GM21786 (cell line): Measurements from ENCODE around the gene ATP6V1G3.
"Not testable (repeated sequence)": the region's sequence is repeated elsewhere in the genome, so short reads cannot be mapped to it uniquely, and the experiment has no call there.

Experiments used
- ATAC-seq: cut with Tn5 transposase; IDR thresholded peaks from one replicate; pipeline ENCODE4 v1.9.1; 2021; ENCODE audit not compliant: unreplicated experiment

The ATP6V1G3 gene

DNA sequence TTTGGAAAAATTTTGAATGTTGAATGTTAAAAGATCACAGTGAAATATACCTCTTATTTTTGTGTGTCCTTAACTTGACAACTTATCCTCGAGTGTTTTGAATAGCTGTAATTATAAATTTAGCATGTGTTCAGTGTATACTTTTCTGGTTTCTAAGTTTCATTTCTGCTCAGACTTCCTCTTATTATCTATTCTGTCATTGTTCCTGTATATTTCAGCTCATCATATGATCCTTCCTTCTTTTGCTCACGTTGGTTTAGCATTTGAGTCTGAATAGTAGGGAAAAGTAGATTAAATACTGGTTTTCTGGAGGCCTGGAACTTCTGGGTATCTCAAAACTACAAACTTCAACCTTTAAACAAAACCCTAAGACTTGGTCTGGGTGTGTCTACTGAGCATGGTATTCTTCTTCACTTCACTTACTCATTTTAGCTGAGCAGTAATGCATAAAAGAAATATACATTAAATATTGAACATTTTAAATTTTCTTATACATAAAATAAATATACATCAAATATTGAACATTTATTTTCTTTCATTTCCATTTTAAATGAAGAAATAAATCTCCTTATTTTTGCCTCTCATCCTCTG, 3.3 kb upstream of the ATP6V1G3 start:
- ATAC-seq = peak; percentile 88

DNA sequence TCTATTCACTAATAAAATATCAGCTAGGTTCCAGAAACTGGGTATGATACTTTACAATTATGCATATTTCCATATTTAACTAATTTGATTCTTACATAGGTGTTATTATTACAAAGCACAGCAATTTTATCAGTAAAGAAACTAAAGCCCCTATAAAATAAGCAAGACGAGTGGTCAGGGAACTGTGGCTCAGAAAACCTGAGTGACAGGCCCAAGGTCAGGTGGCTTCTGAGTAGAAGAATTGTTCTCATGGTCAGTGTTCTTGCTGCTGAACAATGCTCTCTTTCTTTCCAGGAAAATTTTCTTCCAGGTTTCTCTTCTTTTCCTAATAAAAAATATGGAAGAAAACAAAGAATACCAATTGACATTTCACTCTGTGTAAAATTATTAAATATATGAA, 2.2 kb upstream of the ATP6V1G3 start:
- ATAC-seq = no peak

DNA sequence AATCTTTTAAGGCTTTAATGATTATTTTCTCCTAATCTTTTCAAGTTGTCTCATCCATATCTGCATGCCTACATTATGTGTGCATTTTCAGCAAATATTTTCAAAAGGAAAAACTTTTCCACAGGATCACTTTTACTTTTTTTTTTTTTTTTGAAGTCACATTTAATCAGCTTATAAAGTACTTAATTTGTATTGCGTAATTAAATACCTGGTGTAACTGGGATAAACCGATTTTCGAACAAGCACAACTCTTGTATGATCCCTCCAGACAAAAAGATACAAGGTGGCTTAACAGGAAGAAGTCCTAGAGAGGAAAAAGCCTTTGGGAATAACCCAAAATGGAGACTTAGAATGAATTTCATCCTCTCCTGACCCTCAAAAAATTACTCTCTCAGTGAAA, 1.3 kb upstream of the ATP6V1G3 start:
- no peak for ATAC-seq

DNA sequence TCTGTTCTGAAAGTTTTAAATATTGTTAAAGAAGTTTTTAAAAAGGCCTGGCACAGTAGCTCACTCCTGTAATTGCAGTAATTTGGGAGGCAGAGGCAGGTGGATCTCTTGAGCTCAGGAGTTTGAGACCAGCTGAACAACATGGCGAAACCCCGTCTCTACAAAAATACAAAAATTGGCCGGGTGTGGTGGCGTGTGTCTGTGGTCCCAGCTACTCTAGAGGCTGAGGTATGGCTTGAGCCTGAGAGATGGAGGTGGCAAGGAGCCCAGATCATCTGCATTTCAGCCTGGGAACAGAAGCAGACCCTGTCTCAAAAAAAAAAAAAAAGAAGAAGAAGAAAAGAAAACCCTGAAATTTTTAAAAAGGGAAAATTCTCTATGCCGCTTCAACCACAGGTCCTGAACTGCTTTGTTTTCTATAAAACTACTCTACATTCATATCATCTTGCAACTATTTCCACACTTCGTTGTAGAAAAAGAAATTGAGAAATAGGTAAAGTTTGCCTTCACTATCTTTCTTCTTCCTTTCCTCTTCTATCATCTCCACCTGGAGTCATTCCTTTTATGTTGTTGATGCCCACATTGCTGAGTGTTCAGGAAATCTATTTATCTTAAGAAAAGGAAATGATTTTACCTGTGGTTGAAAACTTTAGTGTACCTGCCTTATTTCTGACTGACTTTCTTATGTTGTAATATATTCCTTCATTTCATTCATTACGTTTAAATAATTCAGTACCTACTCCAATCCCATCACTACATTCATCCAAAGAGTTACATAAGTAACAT, 1.7 kb downstream of the ATP6V1G3 start:
- ATAC-seq = no peak

DNA sequence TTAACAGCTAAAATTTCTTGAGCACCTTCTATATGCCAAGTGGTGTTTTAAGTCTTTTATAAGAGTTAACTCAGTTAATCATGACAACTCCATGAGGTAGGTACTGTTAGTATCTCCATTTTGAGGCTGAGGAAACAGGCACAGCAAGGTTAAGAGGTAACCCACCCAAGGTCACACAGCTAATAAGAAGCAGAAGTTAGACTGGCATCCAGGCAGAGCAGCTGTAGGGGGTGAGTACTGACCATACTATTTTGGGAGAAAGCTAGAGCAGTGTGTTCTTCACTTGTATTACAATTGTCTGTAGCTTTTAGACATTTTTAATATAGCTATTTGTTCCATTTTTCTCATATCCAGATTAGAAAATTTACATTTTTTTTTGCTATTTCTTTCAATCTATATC, 4.8 kb downstream of the ATP6V1G3 start:
- no peak for ATAC-seq

DNA sequence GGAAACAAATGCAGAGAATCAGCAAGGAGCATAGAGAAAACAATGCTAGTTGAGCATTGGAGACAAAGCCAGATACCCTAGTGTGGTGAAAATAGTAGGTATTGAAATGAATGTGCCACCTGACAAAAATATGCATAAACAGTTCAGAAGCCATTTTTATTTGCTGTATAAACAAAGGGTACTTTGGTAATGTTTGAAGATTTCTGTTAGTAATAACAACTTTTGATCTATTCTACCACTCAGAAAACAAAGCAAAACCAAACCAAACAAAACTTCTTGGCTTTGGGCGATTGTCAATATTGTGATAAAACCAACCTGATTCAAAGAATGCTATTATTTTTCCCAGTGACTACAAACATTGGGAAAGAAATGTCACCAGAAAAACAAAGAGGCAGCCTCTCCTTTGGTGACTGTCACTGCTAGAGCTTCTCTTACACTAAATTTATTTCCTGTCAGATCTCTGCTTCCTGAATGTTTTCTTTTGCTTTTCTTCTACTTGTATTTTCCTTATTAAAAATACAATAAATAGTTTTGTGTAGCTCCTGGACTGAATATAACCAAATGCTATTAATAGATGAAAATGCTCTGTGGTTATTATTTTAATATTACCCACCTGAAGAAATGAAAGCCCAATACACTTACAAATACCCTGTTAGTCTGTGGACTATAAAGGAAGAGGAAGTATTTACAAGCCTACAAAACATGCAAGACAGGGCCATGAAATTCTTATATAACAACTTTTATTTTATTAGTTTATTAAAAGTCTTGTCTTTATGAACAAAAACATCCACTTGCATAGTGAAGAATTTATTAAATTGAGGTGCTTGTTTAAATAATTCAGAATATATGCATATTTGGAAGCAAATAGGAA, 5.7 kb downstream of the ATP6V1G3 start:
- no peak for ATAC-seq

DNA sequence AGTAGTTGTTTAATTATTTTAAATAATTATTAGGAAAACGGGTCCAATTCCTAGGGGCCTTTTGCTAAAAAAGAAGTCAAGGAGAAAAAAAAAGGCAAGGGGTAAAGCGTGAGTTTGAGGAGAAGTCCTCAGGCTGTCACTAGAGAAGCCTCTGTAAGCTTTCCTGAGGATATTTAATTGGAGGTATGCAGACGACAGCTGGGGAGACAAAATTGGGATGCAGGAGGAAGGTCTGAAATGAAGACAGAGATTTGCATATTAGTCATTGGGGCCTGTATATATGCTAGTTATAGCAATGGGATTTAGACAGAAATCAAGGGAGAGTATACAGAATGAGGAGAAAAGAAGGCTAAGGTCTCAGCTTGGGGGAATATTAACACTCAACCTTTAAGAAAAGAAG, 8.6 kb downstream of the ATP6V1G3 start:
- ATAC-seq = no peak

DNA sequence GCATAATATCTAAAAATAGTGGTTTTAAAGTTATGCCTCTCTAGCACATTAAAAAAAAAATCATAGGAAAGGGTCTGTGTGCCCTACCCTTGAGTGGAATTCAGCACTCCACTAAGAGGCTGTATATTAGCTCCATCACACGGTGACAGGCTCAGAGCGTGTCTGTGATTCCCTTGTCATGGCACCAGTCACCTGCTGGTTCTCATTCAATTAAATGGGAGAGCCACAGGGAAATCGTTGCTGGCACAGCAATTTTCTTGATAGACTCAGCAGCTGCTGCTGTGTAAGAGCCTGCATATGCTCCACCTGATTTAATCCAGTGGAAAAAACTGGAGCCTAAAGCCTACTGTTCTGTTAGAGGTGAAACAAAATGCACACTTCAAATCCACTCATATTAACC, 9.5 kb downstream of the ATP6V1G3 start:
- no peak for ATAC-seq

DNA sequence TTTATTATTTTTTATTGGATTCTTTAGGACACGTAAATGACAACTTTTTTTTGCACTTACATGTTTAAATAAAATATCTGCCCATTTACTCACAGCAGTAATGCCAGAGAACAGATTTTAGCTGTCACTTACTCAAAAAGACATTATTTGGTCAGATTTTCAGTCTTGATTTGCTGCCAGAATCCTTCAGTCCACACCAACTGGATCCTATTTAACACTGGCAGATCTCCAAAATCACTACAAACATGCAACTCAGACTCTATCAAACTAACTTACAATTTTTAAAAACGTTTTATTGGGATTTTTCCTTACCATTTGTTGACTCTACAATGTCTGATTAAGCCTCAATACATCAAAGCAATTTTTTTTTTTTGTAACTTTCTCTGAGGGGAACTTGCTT, 11.1 kb downstream of the ATP6V1G3 start:
- no peak for ATAC-seq

DNA sequence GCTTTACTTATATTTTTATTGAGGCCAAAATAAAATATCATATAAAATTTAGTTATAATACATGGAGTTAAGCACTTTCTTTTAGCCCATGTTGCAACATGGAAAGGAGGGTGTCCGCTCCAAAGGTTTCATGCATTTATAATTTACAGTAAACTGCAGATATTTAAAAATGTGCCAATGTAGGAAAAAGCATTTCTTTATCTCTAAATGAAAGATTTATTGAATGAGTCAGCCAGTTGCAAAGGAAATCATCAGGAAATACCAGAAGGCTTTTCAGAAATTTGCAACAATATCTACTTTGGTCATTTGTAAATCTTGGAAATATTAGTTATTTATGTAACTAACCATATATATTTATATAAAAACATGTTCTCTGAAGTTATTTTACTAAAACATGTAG, 12.1 kb downstream of the ATP6V1G3 start:
- ATAC-seq = no peak

DNA sequence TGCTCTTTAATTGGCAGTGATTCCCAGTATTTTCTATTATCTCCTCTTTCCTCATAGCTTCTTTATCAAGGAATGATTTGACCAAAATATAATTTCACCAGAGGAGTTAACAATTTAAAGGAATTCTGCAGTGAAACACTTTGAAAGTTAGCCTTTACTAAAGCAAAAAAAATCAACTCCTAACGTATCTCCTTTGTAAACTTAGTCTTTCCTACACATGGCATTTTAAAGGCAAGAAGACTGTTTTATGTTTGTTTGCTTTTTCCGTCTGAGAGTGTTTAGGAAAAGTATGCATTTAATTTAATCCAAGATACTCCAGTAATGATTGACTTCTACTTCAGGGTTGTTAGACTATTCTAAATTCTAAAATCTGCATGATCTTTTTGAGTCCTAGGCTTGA, 15.9 kb downstream of the ATP6V1G3 start:
- ATAC-seq = no peak

DNA sequence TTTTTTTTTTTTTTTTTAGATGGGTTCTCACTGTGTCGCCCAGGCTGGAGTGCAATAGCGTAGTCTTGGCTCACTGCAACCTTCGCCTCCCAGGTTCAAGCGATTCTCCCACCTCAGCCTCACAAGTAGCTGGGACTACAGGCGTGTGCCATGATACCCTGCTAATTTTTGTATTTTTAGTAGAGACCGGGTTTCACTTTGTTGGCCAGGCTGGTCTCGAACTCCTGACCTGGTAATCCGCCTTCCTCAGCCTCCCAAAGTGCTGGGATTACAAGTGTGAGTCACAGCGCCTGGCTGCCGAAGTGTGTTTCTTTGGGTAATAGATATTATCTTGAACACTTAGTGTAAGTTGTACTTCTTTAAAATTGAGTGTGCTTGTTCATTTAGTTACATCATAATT, 16.4 kb downstream of the ATP6V1G3 start:
- ATAC-seq = not testable (repeated sequence)

DNA sequence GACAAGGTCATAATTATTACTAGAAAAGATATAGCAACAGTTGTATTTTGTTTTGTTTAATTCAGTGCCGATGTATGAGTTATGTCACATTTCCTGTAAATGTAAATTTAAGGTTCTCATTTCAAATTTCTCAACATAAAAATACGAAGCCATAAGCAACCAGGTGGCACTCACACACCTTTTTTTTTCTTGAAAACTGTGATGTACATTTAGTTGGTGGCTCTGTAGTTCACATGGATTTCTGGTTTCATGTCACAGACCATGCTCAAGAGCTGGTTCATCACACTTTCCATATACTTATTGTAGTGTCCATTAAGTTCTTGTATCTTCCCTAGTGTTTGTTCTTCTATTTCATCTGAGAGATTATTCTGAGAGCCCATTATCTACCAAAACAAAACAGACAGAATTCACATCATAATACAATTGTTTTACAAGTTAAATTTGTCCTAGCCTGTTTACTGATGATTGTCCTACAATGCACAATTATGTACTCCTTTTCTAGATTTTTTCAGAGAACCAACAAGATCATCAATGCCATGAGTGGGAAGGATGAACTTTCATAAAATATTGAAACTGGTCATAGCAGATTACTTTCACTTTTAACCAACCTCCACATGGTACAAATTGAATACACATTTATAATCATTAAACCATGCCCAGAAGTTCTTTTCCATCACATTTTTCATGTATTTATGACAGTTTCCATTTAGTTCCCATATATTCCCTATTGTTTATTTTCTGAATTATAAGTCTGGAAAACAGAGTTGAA, 17.1 kb downstream of the ATP6V1G3 start:
- ATAC-seq = no peak

DNA sequence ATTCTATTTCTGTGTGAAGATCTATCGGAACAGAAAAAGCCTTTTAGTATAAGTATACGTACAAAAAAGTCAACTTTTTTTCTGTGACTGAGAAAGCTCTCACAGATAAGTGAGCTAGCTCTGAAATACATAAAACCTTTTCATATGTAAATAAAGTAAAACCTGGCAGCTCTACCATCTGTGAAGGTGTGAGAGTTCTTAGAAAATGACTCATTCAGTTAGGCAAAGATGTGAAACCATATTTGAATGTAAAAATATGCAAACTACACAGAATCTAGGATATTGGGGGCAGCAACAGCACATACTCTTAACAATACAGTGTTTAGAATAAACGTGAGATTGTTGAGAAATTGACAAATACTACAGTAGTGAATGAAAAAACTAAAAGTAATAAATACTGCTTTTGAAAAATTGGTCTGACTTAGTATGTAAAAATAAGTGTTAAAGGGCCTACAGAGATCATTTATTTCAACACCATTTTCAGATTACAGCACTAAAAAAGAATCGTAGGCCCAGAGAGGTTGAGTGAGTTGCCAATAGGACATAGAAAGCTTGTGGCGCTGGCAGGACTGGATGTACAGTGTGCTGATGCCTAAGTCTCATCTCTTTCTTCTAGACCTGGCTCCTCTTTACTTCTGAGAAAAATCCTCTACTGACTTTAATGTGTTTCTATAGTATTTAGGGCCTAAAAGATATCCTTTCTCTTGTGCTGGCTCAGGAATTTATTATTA, 19.8 kb downstream of the ATP6V1G3 start:
- ATAC-seq = peak; percentile 93

DNA sequence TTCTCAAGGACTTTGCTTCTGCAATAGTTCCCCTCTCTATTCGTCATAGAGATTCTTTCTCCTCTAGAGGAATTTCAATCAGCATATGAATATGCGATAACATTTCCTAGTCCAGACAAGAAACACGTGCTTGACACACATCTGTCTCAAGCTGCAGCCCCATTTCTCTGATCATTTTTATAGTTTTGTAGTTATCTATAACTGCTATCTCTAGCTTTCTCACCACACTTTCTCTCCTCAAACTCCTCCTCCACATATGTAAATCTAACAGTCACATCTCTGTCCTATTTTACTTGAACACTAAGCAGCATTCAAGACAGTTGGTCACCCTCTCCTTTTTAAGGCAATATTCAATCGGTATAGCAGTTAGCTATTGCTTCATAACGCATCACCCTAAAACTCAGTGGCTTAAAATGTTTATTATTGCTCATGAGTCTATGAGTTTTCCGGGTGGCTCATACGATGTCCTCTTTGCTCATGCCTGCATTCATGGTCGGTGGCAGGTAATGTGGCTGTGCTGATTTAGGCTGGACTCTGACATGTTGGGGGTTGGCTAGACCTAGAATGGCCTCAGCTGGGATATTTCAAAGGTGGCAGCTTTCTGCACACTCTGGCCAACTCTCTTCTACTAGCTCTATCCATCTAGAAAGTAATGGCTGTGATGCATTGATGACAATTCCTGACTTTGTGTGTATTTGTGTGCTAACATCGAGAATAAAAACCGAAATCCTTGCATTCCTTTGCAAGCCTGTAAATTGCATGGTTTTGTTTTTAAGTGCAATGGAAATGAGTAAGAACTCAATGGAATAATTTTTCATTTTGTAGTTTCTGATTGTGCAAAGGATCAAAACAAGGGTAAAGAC, 20.6 kb downstream of the ATP6V1G3 start:
- ATAC-seq = no peak

DNA sequence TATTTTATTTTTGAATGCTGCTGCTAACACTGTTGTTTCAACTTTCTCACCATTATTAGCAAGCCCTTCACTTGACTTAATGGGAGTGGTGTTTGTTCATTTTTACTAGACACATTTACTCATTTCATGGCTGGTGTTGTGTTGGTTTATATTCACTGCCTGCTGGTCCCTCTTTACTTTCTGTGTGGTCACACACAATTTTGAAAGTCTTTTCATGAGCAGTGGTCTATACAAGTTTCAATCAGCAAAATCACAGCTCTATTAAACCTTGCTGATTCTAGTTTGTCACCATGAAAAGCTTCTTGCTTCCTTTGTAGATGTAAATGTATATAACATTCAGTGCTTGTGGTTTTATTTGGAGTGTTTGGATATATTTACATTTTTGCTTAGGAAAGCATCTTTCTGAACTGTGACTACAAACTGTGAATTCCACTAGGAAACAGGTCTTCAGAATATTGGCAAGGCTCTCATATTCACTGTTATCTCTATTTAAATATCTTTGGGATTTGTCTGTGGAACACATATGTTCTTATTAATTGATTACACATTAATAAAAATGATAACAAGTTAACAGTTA, 22.8 kb downstream of the ATP6V1G3 start:
- ATAC-seq = no peak

DNA sequence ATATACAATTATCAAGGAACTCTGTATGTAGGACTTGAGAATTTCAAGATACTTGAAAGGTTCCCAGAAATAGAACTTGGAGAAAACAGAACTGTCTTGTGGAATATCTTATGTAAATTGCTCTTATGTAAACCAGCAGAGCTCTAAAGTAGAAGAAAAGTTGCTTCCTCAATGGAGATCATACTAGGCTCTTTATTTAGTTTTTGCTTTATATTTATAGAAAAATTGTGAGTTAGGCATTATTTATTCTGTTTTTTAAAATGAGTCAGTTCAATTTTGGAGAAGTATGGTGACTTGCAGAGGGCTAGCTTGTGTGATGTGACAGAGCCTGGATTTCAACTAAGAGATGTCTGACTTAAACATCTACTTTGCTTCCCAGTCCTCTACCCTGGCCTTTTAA, 40.4 kb downstream of the ATP6V1G3 start:
- no peak for ATAC-seq

DNA sequence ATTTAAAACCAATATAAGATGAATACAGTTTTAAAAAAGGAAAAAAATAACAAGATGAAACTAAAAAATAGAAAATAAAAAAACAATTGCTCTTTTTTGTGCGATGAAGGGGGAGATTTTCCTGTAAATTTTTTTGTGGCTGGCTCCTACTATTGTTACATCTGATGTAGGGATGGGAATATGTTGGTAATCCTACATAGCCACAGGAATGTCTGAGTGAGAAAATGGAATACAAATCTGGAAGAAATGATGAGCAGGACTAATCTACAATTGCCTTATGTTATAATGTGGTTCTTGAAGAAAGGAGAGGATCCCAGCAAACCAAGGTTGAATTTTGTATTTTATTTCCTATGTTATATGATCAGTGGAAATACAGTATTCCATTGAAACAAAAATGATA, 40.9 kb downstream of the ATP6V1G3 start:
- no peak for ATAC-seq

DNA sequence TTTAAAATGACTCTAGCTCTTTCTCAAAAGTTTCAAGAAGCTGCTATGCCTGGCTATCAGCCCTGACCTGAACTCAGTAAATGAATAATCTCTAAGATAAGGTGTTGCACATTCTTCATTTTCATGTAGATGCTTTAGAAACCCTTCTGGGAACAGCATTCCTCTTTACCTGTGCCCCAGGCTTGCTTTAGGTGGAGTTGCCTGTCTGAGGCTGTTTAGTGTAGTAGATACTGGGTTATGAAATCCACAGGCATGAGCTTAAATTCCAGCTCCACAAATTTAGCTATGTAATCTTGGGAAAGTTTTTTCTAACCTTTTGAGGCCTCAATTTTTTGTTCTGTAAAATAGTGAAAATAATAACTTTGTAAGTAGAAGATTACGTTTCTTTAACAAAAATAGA, 41.6 kb downstream of the ATP6V1G3 start:
- ATAC-seq = no peak

DNA sequence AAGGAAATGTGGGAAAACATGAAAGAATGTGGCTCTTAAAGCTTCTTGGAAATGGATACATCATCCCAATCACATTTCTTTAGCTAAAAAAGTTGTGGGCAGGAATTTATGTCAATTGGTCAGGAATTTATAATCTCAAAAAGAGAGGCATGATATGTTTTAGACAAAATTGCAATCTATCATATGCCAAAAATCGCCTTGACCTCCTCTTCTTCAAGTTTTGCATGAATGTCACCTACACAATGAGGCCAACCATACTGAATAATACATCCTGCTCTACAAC, 42.4 kb downstream of the ATP6V1G3 start:
- no peak for ATAC-seq
